Measurements from ENCODE around the gene TSC2. TPM values are rescaled to one million over a fixed set of nuclear protein-coding genes. Genes with fewer than 3 reads are reported as not detected.

TSC2 gene
- total and polyA plus RNA-seq, 2 of the 13 experiments (the other 11 are each of a cell fraction or from before 2014, with no cell fraction given): 19.6 to 40.4 TPM

DNA sequence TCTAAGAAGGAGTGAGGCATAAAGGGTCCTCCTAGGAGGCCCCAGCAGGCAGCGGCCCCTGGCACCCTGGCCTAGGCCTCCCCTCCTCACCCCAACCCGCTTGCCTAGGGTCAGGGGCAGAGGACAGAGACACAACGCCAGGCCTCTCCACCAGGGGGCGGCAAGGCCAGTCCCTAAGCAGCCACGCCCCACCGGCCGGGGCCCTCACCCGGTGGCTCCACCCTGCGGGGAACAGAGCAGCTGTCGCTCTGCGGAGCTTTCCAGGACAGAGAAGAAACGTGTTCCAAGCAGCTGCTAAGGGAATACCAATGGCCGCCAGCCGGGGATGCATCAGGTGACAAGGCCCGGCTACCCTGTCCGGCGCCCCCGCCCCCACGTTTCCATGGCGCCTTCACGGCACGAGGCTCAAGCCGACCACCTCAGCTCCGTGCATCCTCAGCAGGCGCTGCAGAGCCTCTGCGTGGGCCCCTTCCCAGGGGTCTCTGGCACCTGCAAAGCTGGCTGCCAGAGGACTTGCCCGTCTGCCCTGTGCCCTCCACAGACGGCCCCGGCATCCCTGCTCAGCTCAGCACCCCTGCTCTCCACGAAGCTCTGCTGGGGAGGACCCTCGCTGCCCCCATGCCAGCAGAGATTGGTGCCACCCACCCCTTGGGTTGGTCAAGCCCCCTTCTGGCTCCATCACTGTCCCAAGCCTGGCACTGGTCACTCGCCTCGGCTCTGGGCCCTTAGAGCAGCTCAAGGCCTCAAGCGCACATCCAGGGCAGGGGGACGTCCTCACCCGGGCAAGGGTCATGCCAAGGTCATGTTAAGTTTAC, 43.8 kb upstream of the TSC2 start (continued):
- TF ChIP-seq, protein P1, sequence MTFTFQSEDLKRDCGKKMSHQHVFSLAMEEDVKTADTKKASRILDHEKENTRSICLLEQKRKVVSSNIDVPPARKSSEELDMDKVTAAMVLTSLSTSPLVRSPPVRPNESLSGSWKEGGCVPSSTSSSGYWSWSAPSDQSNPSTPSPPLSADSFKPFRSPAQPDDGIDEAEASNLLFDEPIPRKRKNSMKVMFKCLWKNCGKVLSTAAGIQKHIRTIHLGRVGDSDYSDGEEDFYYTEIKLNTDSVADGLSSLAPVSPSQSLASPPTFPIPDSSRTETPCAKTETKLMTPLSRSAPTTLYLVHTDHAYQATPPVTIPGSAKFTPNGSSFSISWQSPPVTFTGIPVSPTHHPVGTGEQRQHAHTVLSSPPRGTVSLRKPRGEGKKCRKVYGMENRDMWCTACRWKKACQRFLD (CRISPR knock-in tag; IDR thresholded peaks at IDR 0.05; ENCODE audit: borderline replicate concordance): no peak
- TF ChIP-seq MAZ (IDR thresholded peaks at IDR 0.05; ENCODE audit: borderline replicate concordance, low read depth, low read length) (peak; percentile 73; the same call in 1 of the 2 replicates), MAZ (CRISPR knock-in tag; IDR thresholded peaks at IDR 0.05; ENCODE audit: low read depth) (peak; percentile 66; the same call in 1 of the 2 replicates), ZNF883 (CRISPR knock-in tag; IDR thresholded peaks at IDR 0.05; ENCODE audit: not compliant biosample characterization) (peak; percentile 54), FOXM1 (CRISPR knock-in tag; IDR thresholded peaks at IDR 0.05) (no peak), ZNF232 (CRISPR knock-in tag; IDR thresholded peaks at IDR 0.05; ENCODE audit: borderline replicate concordance) (peak; percentile 20; the same call in 1 of the 2 replicates), PITX1 (CRISPR knock-in tag; IDR thresholded peaks at IDR 0.05) (peak; percentile 40; the same call in 1 of the 2 replicates), BHLHE40 (IDR thresholded peaks at IDR 0.05; ENCODE audit: low read length) (peak; percentile 61; the same call in 1 of the 2 replicates), SMAD3 (CRISPR knock-in tag; IDR thresholded peaks at IDR 0.05) (no peak), NCOR1 (IDR thresholded peaks at IDR 0.05; ENCODE audit: borderline replicate concordance, low read length) (no peak), CBX1 (IDR thresholded peaks at IDR 0.05; ENCODE audit: low read depth) (no peak), ZNF451 (CRISPR knock-in tag; IDR thresholded peaks at IDR 0.05) (0 out of 2 replicates have a peak, but pooled peaks have one; percentile 24), ZNF629 (CRISPR knock-in tag; conservative IDR thresholded peaks at IDR 0.05) (no peak), EED (CRISPR knock-in tag; IDR thresholded peaks at IDR 0.05) (no peak), ZEB1 (IDR thresholded peaks at IDR 0.05; ENCODE audit: insufficient replicate concordance, low read depth) (no peak), ZNF552 (CRISPR knock-in tag; IDR thresholded peaks at IDR 0.05; ENCODE audit: borderline replicate concordance) (no peak), ZFP1 (CRISPR knock-in tag; IDR thresholded peaks at IDR 0.05) (no peak), TOPORS (CRISPR knock-in tag; IDR thresholded peaks at IDR 0.05) (no peak), ZNF557 (CRISPR knock-in tag; IDR thresholded peaks at IDR 0.05) (no peak), ZNF234 (CRISPR knock-in tag; conservative IDR thresholded peaks at IDR 0.05) (no peak)
- TF ChIP-seq, protein P2, sequence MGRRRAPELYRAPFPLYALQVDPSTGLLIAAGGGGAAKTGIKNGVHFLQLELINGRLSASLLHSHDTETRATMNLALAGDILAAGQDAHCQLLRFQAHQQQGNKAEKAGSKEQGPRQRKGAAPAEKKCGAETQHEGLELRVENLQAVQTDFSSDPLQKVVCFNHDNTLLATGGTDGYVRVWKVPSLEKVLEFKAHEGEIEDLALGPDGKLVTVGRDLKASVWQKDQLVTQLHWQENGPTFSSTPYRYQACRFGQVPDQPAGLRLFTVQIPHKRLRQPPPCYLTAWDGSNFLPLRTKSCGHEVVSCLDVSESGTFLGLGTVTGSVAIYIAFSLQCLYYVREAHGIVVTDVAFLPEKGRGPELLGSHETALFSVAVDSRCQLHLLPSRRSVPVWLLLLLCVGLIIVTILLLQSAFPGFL (CRISPR knock-in tag; IDR thresholded peaks at IDR 0.05): no peak
- TF ChIP-seq, protein P3, sequence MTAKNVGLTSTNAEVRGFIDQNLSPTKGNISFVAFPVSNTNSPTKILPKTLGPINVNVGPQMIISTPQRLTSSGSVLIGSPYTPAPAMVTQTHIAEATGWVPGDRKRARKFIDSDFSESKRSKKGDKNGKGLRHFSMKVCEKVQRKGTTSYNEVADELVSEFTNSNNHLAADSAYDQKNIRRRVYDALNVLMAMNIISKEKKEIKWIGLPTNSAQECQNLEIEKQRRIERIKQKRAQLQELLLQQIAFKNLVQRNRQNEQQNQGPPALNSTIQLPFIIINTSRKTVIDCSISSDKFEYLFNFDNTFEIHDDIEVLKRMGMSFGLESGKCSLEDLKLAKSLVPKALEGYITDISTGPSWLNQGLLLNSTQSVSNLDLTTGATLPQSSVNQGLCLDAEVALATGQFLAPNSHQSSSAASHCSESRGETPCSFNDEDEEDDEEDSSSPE (CRISPR knock-in tag; IDR thresholded peaks at IDR 0.05): no peak
- TF ChIP-seq, protein P4, sequence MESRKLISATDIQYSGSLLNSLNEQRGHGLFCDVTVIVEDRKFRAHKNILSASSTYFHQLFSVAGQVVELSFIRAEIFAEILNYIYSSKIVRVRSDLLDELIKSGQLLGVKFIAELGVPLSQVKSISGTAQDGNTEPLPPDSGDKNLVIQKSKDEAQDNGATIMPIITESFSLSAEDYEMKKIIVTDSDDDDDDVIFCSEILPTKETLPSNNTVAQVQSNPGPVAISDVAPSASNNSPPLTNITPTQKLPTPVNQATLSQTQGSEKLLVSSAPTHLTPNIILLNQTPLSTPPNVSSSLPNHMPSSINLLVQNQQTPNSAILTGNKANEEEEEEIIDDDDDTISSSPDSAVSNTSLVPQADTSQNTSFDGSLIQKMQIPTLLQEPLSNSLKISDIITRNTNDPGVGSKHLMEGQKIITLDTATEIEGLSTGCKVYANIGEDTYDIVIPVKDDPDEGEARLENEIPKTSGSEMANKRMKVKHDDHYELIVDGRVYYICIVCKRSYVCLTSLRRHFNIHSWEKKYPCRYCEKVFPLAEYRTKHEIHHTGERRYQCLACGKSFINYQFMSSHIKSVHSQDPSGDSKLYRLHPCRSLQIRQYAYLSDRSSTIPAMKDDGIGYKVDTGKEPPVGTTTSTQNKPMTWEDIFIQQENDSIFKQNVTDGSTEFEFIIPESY (CRISPR knock-in tag; IDR thresholded peaks at IDR 0.05): peak; percentile 86
